BLaER1 (cell line): ENCODE results near the gene GRIN3B.
"Not testable (repeated sequence)": the region's sequence is repeated elsewhere in the genome, so short reads cannot be mapped to it uniquely, and the experiment has no call there.

Experiments
- H3K27ac ChIP-seq: shearing (Covaris generic); formaldehyde crosslinking; 2 replicates; pipeline ENCODE4 v1.8.1; 2022
- H3K27me3 ChIP-seq: shearing (Covaris generic); formaldehyde crosslinking; 2 replicates; pipeline ENCODE4 v1.8.1; 2022
- H3K36me3 ChIP-seq: shearing (Covaris generic); formaldehyde crosslinking; 2 replicates; pipeline ENCODE4 v1.8.1; 2022
- H3K4me1 ChIP-seq: shearing (Covaris generic); formaldehyde crosslinking; 2 replicates; pipeline ENCODE4 v1.8.1; 2022
- H3K4me2 ChIP-seq: shearing (Covaris generic); formaldehyde crosslinking; 2 replicates; pipeline ENCODE4 v1.8.1; 2022
- H3K4me3 ChIP-seq: shearing (Covaris generic); formaldehyde crosslinking; 2 replicates; pipeline ENCODE4 v1.8.1; 2022
- H3K9ac ChIP-seq: shearing (Covaris generic); formaldehyde crosslinking; 2 replicates; pipeline ENCODE4 v1.8.1; 2022
- H3K9me3 ChIP-seq: shearing (Covaris generic); formaldehyde crosslinking; 2 replicates; pipeline ENCODE4 v1.8.1; 2022
- H4K20me1 ChIP-seq: shearing (Covaris generic); formaldehyde crosslinking; 2 replicates; pipeline ENCODE4 v1.8.1; 2022
- Cebpa-rat ChIP-seq: shearing (Covaris generic); IDR thresholded peaks from 2 replicates; pipeline ENCODE4 v1.8.1; 2022

Gene GRIN3B

DNA sequence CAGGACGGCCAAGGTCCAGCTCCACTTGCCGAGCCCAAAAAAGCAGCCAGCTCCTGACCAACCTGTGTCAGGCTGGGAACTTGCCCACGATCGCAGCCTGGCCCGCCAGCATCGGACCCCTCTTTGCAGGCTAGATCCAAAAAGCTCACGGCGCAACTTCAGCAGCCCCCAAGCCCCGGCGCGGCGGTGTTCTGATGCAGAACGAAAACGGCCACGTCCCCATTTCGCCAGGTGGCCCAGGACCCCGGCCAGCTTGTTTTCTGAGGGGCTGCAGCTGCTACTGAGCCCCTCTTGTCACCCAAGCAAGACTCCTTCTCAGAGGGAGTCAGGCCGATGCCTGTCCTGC, 19.4 kb downstream of the GRIN3B start:
- peaks cover 63% of the 10 kb centered on the region for H4K20me1 ChIP-seq
- no peaks in the 10 kb centered on the region for H3K27me3 ChIP-seq
- H3K4me3 ChIP-seq = peak overlapping the region; percentile 99
- TF ChIP-seq Cebpa-rat = no peak
- H3K27ac ChIP-seq = peak overlapping the region; percentile 98
- H3K4me1 ChIP-seq = peaks cover 55% of the 10 kb centered on the region
- peaks cover 43% of the 10 kb centered on the region for H3K36me3 ChIP-seq
- H3K9ac ChIP-seq = peak overlapping the region; percentile 99
- peak overlapping the region; percentile 99 for H3K4me2 ChIP-seq
- no peaks in the 10 kb centered on the region for H3K9me3 ChIP-seq

GRCh38 chr19:1019980-1020867, 20.0 kb downstream of the GRIN3B start:
- H3K4me1 ChIP-seq = peaks cover 55% of the 10 kb centered on the region
- TF ChIP-seq Cebpa-rat = no peak

DNA sequence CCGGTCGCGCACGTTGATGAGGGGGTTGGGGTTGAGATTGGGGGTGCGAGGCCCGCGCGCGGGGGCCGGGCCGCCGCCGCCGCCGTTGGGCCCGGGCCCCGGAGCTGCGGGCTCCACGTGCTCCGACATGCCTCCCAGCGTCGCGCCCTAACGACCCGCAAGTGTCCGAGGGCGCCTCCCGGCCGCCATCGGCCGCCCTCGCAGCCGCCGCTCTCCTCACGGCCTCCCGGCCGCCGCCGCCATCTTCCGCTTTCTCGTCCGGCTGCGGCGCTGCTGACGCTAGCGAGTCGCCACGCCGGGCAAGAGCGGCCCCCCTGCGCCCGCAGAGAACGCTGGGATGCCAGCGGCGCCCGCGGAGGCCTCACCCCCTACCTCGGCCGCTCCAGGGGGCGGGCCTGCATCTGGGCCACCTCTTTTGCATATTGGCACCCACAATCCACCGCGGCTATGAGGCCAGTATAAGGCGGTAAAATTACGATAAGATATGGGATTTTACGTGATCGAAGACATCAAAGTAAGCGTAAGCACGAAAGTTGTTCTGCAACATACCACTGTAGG, 20.7 kb downstream of the GRIN3B start, which contains the start of gene TMEM259:
Gene TMEM259 (minus strand): TSS at position 256 of the 558 bp plus-strand sequence. CDS start 127 bp downstream, at position 129.
- H3K9ac ChIP-seq = peak within 1 kb of the TSS; percentile 99
- peak within 1 kb of the TSS; percentile 99 for H3K4me3 ChIP-seq
- peaks cover 2% of the 10 kb centered on the region for H3K27me3 ChIP-seq
- peak within 1 kb of the TSS; percentile 98 for H3K27ac ChIP-seq
- H4K20me1 ChIP-seq = peaks cover 49% of the 10 kb centered on the region
- peaks cover 31% of the 10 kb centered on the region for H3K36me3 ChIP-seq
- H3K4me2 ChIP-seq = peak within 1 kb of the TSS; percentile 99
- no peaks in the 10 kb centered on the region for H3K9me3 ChIP-seq
- TF ChIP-seq Cebpa-rat = no peak
- peaks cover 58% of the 10 kb centered on the region for H3K4me1 ChIP-seq

More at GRCh38 chr19:1019980-1020867, 20.0 kb downstream of the GRIN3B start:
- peak overlapping the region; percentile 99 for H3K4me3 ChIP-seq
- peaks cover 37% of the 10 kb centered on the region for H3K36me3 ChIP-seq
- H3K27me3 ChIP-seq = no peaks in the 10 kb centered on the region
- peak overlapping the region; percentile 98 for H3K27ac ChIP-seq
- H4K20me1 ChIP-seq = peaks cover 56% of the 10 kb centered on the region
- peak overlapping the region; percentile 99 for H3K4me2 ChIP-seq
- H3K9me3 ChIP-seq = no peaks in the 10 kb centered on the region
- H3K9ac ChIP-seq = peak overlapping the region; percentile 99

GRCh38 chr19:1023883-1024188, 23.6 kb downstream of the GRIN3B start:
- not testable (repeated sequence) for H3K27ac ChIP-seq, H3K9ac ChIP-seq, H3K4me2 ChIP-seq, H3K36me3 ChIP-seq, H3K9me3 ChIP-seq, H3K4me3 ChIP-seq
- Histone ChIP-seq H4K20me1 (peaks cover 32% of the 10 kb centered on the region), H3K27me3 (peaks cover 31% of the 10 kb centered on the region), H3K4me1 (peaks cover 58% of the 10 kb centered on the region)

- not testable (repeated sequence) for H3K27ac ChIP-seq, H3K36me3 ChIP-seq, H3K4me3 ChIP-seq, H3K9ac ChIP-seq, H3K4me2 ChIP-seq, H3K9me3 ChIP-seq
- Histone ChIP-seq H3K27me3 (peaks cover 43% of the 10 kb centered on the region), H3K4me1 (peaks cover 48% of the 10 kb centered on the region), H4K20me1 (peaks cover 19% of the 10 kb centered on the region)
Measured at GRCh38 chr19:1025080-1025479, 24.9 kb downstream of the GRIN3B start.

- no peak within 1 kb of the TSS for H3K27ac ChIP-seq
- peaks cover 48% of the 10 kb centered on the region for H3K4me1 ChIP-seq
Measured at GRCh38 chr19:1025960-1026782, 26.0 kb downstream of the GRIN3B start, which contains the start of gene CNN2. CNN2 (plus strand) TSS chr19:1026608; CDS start chr19:1026662, 54 bp downstream.

DNA sequence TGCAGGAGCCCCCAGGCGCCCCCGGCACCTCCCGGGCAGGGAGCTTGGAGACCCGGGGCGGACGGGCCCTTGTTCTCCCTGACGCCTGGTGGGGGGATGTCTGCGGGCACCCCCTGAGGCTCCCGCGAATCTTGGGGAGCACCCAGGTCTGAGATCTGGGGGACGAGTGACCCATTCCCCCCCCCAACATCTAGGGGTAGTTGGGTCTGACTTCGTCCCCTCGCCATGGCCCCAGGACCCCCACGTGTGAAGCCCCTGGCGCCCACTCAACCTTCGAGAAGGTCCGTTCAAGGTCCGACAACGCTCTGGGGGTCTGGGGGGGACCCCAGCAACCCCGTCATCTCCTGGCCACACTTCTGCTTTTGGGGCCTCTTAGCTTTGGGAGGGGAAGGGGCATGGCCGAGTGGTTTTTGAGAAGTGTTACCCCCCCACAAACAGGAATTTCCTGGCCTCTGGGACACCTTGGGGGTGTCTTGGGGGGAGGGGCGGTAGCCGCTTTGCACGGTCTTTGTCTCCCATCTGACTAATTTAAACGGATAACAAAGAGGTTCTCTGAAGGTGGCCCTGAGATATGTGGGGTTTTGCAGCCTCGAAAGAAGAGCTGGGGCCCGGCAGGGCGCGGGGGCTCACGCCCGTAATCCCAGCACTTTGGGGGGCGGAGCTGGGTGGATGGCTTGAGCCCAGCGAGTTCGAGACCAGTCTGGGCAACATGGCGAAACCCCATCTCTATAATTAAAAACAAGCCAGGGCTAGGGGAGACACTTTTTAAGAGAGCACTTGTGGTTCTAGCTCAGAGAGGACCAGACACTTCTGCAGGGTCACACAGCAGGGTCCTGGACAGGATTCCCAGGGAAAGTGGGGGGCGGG, 26.8 kb downstream of the GRIN3B start:
- Histone ChIP-seq H3K27me3 (peaks cover 43% of the 10 kb centered on the region), H3K9me3 (no peaks in the 10 kb centered on the region), H3K36me3 (0 out of 2 replicates have a peak, but pooled peaks cover under 1% of the 10 kb centered on the region), H4K20me1 (0 out of 2 replicates have a peak, but pooled peaks cover 11% of the 10 kb centered on the region), H3K4me2 (peak overlapping the region; percentile 99), H3K4me3 (peak overlapping the region; percentile 73), H3K4me1 (peaks cover 45% of the 10 kb centered on the region), H3K27ac (no peak overlapping the region), H3K9ac (peak overlapping the region; percentile 15; the same call in 1 of the 2 replicates)
- TF ChIP-seq Cebpa-rat = no peak

More at GRCh38 chr19:1025960-1026782, 26.0 kb downstream of the GRIN3B start, which contains the start of gene CNN2:
- H3K9ac ChIP-seq = peak within 1 kb of the TSS; percentile 15; the same call in 1 of the 2 replicates
- no peak for TF ChIP-seq Cebpa-rat
- peaks cover 43% of the 10 kb centered on the region for H3K27me3 ChIP-seq
- no peaks in the 10 kb centered on the region for H3K36me3 ChIP-seq
- H3K9me3 ChIP-seq = no peaks in the 10 kb centered on the region
- H3K4me2 ChIP-seq = peak within 1 kb of the TSS; percentile 99
- 0 out of 2 replicates have a peak, but pooled peaks cover 11% of the 10 kb centered on the region for H4K20me1 ChIP-seq
- H3K4me3 ChIP-seq = peak within 1 kb of the TSS; percentile 73

DNA sequence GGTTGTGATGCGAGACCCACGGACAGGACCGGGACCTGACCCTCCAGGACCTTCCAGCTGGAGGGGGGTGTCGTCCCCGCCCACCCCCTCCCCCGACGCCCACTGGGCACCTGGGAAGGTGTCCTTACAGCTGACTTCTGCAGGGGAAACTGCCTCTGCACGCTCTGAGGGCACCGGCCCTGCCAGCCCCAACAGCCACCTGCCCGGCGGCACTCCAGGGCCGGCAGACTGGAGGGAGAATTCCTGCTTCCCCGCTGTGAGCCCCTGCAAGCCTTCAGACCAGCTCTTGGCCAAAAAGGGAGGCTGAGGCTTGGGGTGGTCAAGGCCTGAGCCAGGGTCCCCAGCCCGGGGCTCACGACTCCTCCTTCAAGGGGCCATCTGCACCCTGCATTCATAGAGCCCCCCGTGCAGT, 27.4 kb downstream of the GRIN3B start:
- no peaks in the 10 kb centered on the region for H3K9me3 ChIP-seq
- H4K20me1 ChIP-seq = 0 out of 2 replicates have a peak, but pooled peaks cover 11% of the 10 kb centered on the region
- TF ChIP-seq Cebpa-rat = no peak
- peaks cover 38% of the 10 kb centered on the region for H3K4me1 ChIP-seq
- peaks cover 7% of the 10 kb centered on the region; the same call in 1 of the 2 replicates for H3K36me3 ChIP-seq
- H3K4me3 ChIP-seq = peak overlapping the region; percentile 73
- H3K27me3 ChIP-seq = peaks cover 43% of the 10 kb centered on the region
- H3K4me2 ChIP-seq = peak overlapping the region; percentile 99
- no peak overlapping the region for H3K9ac ChIP-seq
- H3K27ac ChIP-seq = no peak overlapping the region
